Endothelial cell of umbilical vein (primary cell): ENCODE results near the gene FAM167B. TPM values are rescaled to one million over a fixed set of nuclear protein-coding genes. Genes with fewer than 3 reads are reported as not detected.

ENCODE experiments used
- BruUV-seq: library from RNA; stranded (reverse); fragments of 400-500 nt; replicated peaks from 2 replicates; lab custom pipeline; 2021; lab: Mats Ljungman, UMichigan
- CTCF ChIA-PET: fragments of 300-600, 350-600 bp; sonication (Branson Sonifier 250); formaldehyde crosslinking; loops from one replicate; lab custom pipeline; 2021; ENCODE audit warnings: antibody characterized with exemption, inconsistent platforms; lab: Charles Lee
- POLR2A ChIA-PET: fragments of 300-600, 350-600 bp; sonication (Branson Sonifier 250); formaldehyde crosslinking; loops from one replicate; lab custom pipeline; 2021; ENCODE audit warnings: antibody characterized with exemption, inconsistent platforms; lab: Charles Lee
- DNase-seq: peaks from one replicate; pipeline ENCODE4 v3.0.0-alpha.2; 2011; ENCODE audit warnings: low read depth, low spot score
- FAIRE-seq: peaks from 2 replicates; lab custom pipeline; 2011; peaks lifted over from hg19 to GRCh38; lab: Jason Lieb, UNC
- H2AFZ ChIP-seq: 2 replicates; pipeline ENCODE4 v1.6.0; 2012; ENCODE audit warnings: low read depth, low read length, control low read depth, inconsistent platforms
- H3K27ac ChIP-seq: 2 replicates; pipeline ENCODE4 v1.5.1; 2011; ENCODE audit warnings: low read depth, mild to moderate bottlenecking, control low read depth, low read length, moderate library complexity; ENCODE audit not compliant: insufficient read depth
- H3K27me3 ChIP-seq, 2 experiments: 2 replicates each; pipeline versions ENCODE4 v1.6.0 to v1.6.1; 2011; ENCODE audit warnings: low read length in 2 of 2, mixed read lengths in 1 of 2; ENCODE audit not compliant: control insufficient read depth in 2 of 2, insufficient read depth in 2 of 2
- H3K36me3 ChIP-seq, 2 experiments: 2 replicates in 1 of 2; 3 replicates in 1 of 2; pipeline ENCODE4 v1.5.1; 2011; ENCODE audit warnings: low read length in 2 of 2, mild to moderate bottlenecking in 1 of 2, moderate library complexity in 1 of 2; ENCODE audit not compliant: control insufficient read depth in 2 of 2, insufficient read depth in 2 of 2; ENCODE audit errors: extremely low read depth in 1 of 2
- H3K4me1 ChIP-seq: 3 replicates; pipeline ENCODE4 v1.5.1; 2011; ENCODE audit warnings: mild to moderate bottlenecking, low read length; ENCODE audit not compliant: control insufficient read depth, insufficient read depth; ENCODE audit errors: extremely low read depth
- H3K4me2 ChIP-seq: 2 replicates; pipeline ENCODE4 v1.6.1; 2011; ENCODE audit warnings: low read length, control low read depth, mixed read lengths; ENCODE audit not compliant: insufficient read depth
- H3K4me3 ChIP-seq, 3 experiments: fragments of 200-600 bp in 1 of 3; sonication (generic), shearing (Covaris generic) in 1 of 3; replicated peaks in 1 of 3; 2 replicates each; pipeline ENCODE4 v1.5.1; 2011 to 2016; ENCODE audit warnings: control low read depth in 3 of 3, low read length in 3 of 3, mild to moderate bottlenecking in 2 of 3, inconsistent platforms in 1 of 3, low read depth in 1 of 3, moderate library complexity in 1 of 3; ENCODE audit not compliant: insufficient read depth in 1 of 3
- H3K79me2 ChIP-seq: 2 replicates; pipeline ENCODE4 v1.6.0; 2012; ENCODE audit warnings: low read length, inconsistent platforms; ENCODE audit not compliant: control insufficient read depth, insufficient read depth
- H3K9ac ChIP-seq: replicated peaks from 2 replicates; pipeline ENCODE3; 2011; ENCODE audit warnings: low read length, control low read depth; ENCODE audit not compliant: insufficient read depth; ENCODE audit errors: extremely low read depth
- H3K9me1 ChIP-seq: replicated peaks from 3 replicates; pipeline ENCODE4 v1.6.0; 2011; ENCODE audit warnings: mild to moderate bottlenecking, low read length; ENCODE audit not compliant: control insufficient read depth, insufficient read depth; ENCODE audit errors: extremely low read depth
- H3K9me3 ChIP-seq: replicated peaks from 2 replicates; pipeline ENCODE4 v1.5.1; 2012; ENCODE audit warnings: low read length, inconsistent platforms; ENCODE audit not compliant: control insufficient read depth, insufficient read depth
- H4K20me1 ChIP-seq: replicated peaks from 2 replicates; pipeline ENCODE3; 2011; ENCODE audit warnings: mild to moderate bottlenecking, low read length; ENCODE audit not compliant: control insufficient read depth, insufficient read depth; ENCODE audit errors: extremely low read depth
- CTCF ChIP-seq, 2 donors: IDR thresholded peaks; 1 replicate in 1 of 2; 2 replicates in 1 of 2; pipeline ENCODE4 v1.5.1; 2011; ENCODE audit warnings: low read length in 2 of 2, mild to moderate bottlenecking in 2 of 2, moderate library complexity in 2 of 2, control low read depth in 1 of 2, inconsistent platforms in 1 of 2, low read depth in 1 of 2; ENCODE audit not compliant: insufficient read depth in 1 of 2; ENCODE audit errors: extremely low read depth in 1 of 2
- EZH2 ChIP-seq: IDR thresholded peaks from 2 replicates; pipeline ENCODE4 v1.6.1; 2012; ENCODE audit warnings: borderline replicate concordance, low read depth, mild to moderate bottlenecking, moderate library complexity, low read length, inconsistent platforms; ENCODE audit not compliant: severe bottlenecking
- GATA2 ChIP-seq: IDR thresholded peaks from 2 replicates; pipeline ENCODE4 v1.7.0; 2011; ENCODE audit warnings: low read depth, mild to moderate bottlenecking, moderate library complexity, mixed read lengths, low read length; ENCODE audit not compliant: insufficient read length, insufficient read depth
- JUN ChIP-seq: IDR thresholded peaks from 2 replicates; pipeline ENCODE4 v1.6.1; 2011; ENCODE audit warnings: borderline replicate concordance, low read depth; ENCODE audit not compliant: insufficient read length, insufficient read depth
- MYC ChIP-seq: IDR thresholded peaks from one replicate; pipeline ENCODE4 v1.6.1; 2011; ENCODE audit warnings: mild to moderate bottlenecking, low read depth, low read length
- dilution Hi-C: fragments of 300-500 bp; cut with MboI; formaldehyde crosslinking; loops from one replicate; pipeline ENCODE4 v1.15.0; 2019; ENCODE audit warnings: low sequenced_read_pairs; ENCODE audit not compliant: extremely low pct_ligation_motif_present
- intact Hi-C: fragments of 100-400 bp; cut with micrococcal nuclease; formaldehyde crosslinking; loops from one replicate; pipeline ENCODE4 v1.10.0; 2022
- polyA plus RNA-seq, 4 experiments: library from polyadenylated mRNA; depleted of rRNA in 3 of 4; stranded (reverse) in 3 of 4; unstranded in 1 of 4; fragments of >200 nt; gene quantifications; 2 replicates each; pipeline versions ENCODE4 v1.2.1 to v1.2.3, GENCODE V29; 2011 to 2012; ENCODE audit warnings: missing spikeins in 1 of 4
- total RNA-seq: library from RNA; stranded (reverse); gene quantifications from 2 replicates; pipeline ENCODE4 v1.2.3, GENCODE V29; 2021
- TF ChIP-seq, protein P1 (sequence below): IDR thresholded peaks from 2 replicates; pipeline ENCODE4 v1.6.1; 2011; ENCODE audit not compliant: insufficient read depth, insufficient read length

FAM167B gene
- total and polyA plus RNA-seq, 2 donors (not counting 3 experiments of a cell fraction or from before 2014, with no cell fraction given): 2.1 to 5.6 TPM

GRCh38 chr1:32208469-32208868 lies 38.6 kb upstream of the FAM167B start:
- H3K9me1 ChIP-seq: no peaks in the 10 kb centered on the region
- no peak overlapping the region for H3K4me2 ChIP-seq
- ChIA-PET POLR2A (no interaction called here), CTCF (interaction anchor here (0.6 kb wide), 1 partner anchor 8 kb away, joined by 3 read pairs; the partner anchor contains the start of gene CCDC28B)
- intact Hi-C loops: no loop called here
- H3K36me3 ChIP-seq: no peaks in the 10 kb centered on the region
- no peak overlapping the region for H3K27ac ChIP-seq
- peaks cover 15% of the 10 kb centered on the region for H3K4me1 ChIP-seq
- no peaks in the 10 kb centered on the region for H3K9me3 ChIP-seq
- no peaks in the 10 kb centered on the region for H3K79me2 ChIP-seq
- BruUV-seq: no TSS peak
- FAIRE-seq (no peak), DNase-seq (no peak)
- H3K4me3 ChIP-seq: no peak overlapping the region
- no peak overlapping the region for H2AFZ ChIP-seq
- no peaks in the 10 kb centered on the region for H4K20me1 ChIP-seq
- H3K27me3 ChIP-seq: no peaks in the 10 kb centered on the region
- dilution Hi-C loops: no loop called here
- no peak overlapping the region for H3K9ac ChIP-seq
- no peak for TF ChIP-seq MYC
- TF ChIP-seq GATA2: no peak
- TF ChIP-seq EZH2: no peak
- TF ChIP-seq, protein P1, sequence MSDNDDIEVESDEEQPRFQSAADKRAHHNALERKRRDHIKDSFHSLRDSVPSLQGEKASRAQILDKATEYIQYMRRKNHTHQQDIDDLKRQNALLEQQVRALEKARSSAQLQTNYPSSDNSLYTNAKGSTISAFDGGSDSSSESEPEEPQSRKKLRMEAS: no peak

GRCh38 chr1:32208891-32209328 lies 38.1 kb upstream of the FAM167B start, which contains the start of gene DCDC2B:
TSS of gene DCDC2B (plus strand) at chr1:32209089. CDS start at chr1:32209094, 5 bp downstream.
- Histone ChIP-seq H2AFZ (no peak within 1 kb of the TSS), H3K4me2 (no peak within 1 kb of the TSS), H3K4me1 (peaks cover 13% of the 10 kb centered on the region), H3K27me3 (no peaks in the 10 kb centered on the region), H3K79me2 (no peaks in the 10 kb centered on the region), H3K9me1 (no peaks in the 10 kb centered on the region), H3K9ac (no peak within 1 kb of the TSS), H3K27ac (no peak within 1 kb of the TSS), H4K20me1 (no peaks in the 10 kb centered on the region), H3K36me3 (no peaks in the 10 kb centered on the region), H3K9me3 (no peaks in the 10 kb centered on the region), H3K4me3 (no peak within 1 kb of the TSS)
- CTCF ChIA-PET: interaction anchor here (0.6 kb wide), 1 partner anchor 8 kb away, joined by 3 read pairs; the partner anchor contains the start of gene CCDC28B
- BruUV-seq: no TSS peak
- FAIRE-seq: no peak
- DNase-seq: no peak
- TF ChIP-seq EZH2 (no peak), JUN (no peak), CTCF (IDR thresholded peaks at IDR 0.05; ENCODE audit: extremely low read depth in 1 of 2, insufficient read depth in 1 of 2, low read depth in 1 of 2, low read length in 2 of 2) (no peak)
- TF ChIP-seq, protein P1: no peak
- intact Hi-C loops (no loop called here), dilution Hi-C loops (no loop called here)
- POLR2A ChIA-PET: no interaction called here
